SW480 (cell line): ENCODE results near the gene IGFBP4.

ENCODE experiments used
- DNase-seq: peaks from one replicate; pipeline ENCODE4 v3.0.0-alpha.2; 2016; ENCODE audit warnings: low spot score

IGFBP4 gene

DNA sequence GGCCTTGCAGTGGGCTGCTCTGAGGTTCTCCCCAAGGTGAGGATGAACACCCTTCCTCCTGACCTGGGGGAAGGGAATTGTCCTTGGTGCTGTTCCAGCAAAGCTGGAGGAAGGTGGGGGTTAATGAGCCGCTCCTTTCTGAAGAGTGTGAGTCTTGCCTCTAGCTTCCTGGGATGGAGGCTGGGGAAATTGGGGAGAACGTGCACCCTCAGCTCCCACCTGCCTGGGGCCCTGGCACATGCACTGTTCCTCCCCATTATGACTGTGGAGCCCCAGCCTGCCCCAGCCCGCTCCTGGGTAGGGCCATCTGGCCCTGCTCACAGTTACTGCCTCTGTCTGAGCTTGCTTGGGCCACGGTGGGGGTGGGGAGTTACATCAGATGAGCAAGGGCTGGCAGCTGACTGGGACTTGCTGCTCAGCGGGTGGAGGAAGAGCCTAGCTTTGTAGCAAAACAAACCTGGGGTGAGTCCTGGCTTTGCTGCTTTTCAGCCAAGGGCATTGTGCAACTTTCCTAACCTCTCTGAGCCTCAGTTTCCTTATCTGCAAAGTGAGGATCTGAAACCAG, 47.1 kb downstream of the IGFBP4 start:
- no peak for DNase-seq

DNA sequence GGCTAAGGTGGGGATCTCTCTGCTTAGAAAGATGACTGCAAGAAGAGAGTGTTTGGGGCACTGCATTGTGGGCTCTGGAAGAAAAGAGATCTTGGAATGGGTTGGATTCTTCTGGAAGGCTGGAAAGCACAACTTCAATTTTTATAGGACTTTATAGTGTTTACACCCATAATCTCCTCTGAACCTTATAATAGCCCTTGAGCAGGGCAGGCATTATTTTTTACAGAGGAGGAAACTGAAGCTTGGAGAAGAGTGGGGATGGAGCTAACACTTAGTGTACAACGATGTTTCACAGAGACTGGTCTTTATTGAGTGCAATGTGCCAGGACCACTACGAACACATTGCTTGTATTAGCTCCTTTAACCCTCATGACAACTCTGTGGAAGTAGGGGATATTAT, 47.7 kb downstream of the IGFBP4 start:
- DNase-seq, result no peak

DNA sequence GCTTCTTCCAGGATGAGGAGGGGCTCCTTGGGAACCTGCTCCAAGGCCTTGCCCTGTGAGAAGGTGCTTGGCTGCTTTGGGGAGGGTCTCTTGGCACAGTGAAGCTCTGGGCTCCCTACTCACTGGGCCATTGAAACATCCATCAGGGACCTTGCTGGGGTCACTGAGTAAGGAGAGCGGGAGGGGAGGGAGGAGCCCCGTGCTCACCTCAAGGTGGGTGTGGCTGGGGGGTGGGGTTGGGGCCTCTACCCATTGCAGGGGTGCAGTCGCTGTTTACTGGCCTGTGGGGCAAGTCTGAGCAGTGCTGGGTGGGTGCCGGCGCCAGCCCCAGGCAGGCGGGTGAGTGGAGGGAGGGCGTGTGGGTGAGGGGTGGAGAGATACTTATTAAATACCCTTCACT, 48.2 kb downstream of the IGFBP4 start:
- no peak for DNase-seq

DNA sequence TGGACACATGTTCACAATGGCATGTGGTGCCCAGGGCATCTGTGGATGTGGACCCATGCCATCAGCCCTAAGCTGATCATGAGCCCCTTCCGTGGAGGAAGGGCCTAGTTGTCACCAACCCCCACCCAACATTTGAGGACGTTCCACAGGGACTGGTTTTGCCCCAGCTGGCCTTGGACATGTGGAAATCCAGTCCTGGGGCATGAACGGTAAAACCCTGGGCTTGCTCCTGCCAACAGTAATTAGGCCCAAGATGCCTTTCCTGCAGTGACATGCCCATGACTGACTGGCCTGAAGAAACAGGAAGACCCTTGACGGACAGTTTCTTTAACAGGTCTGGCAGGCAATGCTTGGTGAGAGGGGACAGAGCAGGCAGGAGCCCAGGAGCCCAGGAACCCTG, 50.4 kb downstream of the IGFBP4 start:
- no peak for DNase-seq

DNA sequence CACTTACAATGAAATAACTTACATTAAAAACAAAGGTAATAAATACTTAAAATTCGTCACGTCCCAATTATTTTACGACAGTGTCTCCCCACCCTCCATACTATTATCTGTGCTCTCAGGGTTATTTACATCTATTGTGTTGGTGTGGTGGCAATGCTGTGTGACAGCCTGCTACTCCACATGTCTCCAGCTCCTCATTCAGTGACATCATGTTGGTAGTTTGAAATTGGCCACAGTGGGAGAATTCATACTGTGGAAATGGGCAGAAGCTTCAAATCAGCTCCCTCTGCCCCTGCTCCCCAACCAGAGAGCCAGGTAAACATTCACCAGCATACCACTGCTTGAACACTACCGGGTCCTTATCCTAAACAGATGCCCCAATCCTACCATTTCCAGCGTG, 51.9 kb downstream of the IGFBP4 start:
- no peak for DNase-seq

DNA sequence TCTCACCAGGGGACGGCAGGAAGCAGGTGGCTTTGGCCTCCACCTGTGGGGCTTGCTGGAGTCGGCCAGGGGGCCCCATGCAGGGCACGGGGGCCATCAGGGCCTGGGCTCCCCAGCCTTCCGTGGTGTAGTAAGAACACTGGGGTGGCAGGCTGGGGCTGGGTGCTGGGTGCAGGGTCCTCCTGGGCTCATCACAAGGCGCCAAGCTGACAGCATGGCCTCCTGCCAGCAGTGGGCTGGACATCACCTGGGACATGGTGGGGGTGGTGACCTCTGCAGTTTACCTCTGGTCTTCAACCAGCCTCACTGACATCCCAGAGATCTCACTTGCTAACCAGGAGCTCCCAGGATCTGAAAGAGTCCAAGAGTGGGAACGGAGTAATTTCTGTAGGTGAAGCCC, 52.9 kb downstream of the IGFBP4 start:
- DNase-seq, result no peak

DNA sequence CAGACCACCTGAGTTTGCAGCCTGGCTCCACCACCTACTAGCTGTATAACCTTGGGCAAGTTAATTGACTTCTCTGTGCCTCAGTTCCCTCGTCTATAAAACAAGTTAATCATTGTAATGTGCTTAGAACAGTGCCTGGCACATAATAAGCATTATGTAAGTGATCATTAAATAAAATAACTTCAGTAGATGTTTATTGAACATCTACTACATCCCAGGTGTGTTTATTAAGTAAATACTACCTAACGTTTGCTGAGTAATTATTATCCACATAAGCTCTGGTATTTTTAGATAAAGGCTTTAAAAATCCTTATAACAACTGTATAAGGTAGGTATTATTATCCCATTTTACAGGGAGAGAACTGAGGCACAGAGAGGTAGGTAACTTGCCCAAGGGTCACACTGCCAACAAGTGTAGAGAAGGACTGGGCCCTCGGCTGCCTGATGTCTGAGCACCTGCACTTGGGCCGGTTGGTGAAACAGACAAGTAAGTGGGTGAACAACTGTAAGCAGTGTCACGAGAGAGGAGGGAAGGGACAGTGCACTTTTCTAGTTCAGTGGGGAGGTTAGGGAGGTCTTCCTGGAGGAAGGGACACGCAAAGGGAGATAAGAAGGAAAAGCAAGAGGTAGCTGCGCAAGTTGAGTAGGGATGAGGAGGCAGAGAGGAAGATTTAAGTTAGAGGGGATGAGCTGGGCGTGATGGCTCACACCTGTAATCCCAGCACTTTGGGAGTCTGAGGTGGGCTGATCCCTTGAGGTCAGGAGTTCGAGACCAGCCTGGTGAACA, 53.6 kb downstream of the IGFBP4 start:
- DNase-seq, result no peak

DNA sequence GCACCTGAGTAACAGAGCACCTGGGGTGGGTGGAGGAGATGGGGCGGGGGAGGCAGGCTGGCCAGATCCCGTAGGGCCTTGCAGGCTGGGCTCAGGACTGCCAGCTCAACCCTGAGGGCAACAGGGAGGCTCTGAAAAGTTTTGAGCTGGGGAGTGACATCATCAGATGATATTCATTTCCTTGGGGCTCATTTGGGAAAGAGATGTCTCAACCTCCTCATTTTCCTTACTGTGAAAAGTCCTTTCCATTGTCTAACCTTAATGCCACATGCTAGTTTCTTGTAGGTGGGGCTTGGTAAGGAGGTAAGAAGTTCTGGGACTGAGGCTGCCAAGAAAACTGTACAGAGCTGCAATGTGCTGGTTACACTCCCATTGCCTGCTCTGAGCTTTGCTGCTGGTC, 54.4 kb downstream of the IGFBP4 start:
- DNase-seq, result no peak

DNA sequence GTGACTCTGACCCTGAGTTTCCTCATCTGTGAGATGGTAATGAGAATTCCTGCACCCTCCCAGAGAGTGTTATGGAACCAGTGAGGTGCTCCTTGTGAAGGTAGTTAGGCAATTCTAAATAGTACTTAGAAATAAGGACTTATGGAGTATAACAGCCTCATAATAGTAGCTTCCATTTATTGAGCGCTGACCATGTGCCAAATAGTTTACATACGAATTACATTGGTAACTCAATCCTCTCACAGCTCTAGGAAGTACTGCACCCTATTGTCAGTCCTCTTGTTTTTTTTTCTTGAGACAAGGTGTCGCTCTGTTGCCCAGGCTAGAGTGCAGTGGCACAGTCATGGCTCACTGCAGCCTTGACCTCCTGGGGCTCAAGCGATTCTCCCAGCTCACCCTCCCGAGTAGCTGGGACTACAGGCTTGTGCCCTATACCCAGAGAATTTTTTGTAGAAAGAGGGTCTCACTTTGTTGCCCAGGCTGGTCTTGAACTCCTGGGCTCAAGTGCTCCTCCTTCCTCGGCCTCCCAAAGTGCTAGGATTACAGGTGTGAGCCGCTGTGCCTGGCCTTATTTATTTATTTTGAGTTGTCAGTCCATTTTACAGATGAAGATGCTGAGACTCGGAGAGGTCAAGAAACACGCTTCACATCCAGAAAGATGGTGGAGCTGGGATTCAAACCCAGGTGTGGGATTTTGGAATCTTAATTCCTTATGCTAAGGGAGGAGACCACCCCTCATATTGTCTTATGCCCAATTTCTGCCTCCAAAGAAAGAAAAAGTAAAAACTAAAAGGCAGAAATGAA, 55.2 kb downstream of the IGFBP4 start:
- DNase-seq, result no peak

DNA sequence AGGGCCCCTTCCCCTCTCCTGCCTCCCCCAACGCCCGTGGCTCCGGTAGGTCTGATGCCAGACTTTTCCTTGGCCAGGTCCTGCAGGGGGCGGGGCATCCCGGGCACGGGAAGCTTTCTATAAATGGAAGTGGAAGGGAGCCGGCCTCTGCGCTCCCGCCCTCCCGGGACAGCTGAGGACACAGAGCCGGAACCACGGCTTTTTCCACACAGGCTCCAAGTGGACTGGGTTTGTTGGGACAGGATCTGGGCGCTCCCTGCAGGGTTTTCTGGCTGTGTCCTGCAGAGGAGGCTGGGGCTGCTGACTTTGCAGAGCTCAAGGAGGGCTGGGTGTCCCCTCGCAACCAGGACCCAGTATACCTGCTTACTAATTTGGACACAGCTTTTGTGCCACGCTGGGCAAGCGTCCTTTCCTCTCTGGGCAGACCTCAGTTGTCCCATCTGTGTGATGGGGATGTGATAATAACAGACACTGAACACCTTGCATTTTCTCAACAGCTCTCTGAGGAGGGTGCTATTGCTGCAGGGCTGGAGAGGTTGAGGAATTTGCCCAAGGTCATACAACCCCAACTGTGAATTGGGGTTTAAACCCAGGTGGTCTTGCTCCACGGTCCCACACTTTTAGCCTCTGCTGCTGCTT, 56.4 kb downstream of the IGFBP4 start:
- peak; percentile 79 for DNase-seq

DNA sequence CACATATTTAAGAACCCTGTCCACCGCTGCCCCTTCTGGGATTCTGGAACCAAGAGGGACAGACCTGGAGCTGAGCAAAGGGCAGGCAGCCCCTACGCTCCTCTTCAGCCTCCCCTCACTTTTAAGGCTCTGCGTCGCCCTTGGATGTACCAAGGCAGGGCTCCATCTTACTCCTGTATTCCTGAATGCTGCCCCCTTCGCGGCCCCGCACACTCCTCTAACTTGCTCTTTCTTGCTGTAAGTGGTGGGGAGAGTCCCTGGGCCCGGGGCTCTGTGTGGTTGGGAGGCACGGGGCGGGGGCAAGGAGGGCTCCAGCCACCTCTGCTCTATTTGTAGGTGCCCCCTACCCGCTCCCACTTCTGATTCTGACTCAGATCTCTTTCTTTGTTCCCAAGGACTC, 56.9 kb downstream of the IGFBP4 start:
- DNase-seq, result no peak

DNA sequence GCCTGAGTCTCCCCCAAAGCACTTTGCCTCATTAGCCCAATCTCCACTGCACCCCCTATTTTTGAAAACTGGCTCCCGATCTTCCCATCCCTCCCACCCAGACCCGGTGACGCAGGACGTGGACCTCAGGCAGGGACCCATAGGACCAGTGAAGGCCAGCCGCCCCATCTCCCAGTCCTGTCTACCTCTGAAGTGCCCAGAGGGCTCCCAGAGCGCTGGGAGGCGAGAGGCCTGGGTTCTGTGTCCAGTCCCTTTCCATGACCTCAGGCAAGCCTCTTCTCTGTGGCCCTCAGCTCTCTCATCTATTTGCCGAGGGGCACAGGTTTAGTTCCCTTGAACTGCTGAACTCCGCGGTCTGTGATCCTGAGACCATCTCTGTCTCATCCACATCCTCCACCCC, 57.5 kb downstream of the IGFBP4 start:
- DNase-seq, result no peak

DNA sequence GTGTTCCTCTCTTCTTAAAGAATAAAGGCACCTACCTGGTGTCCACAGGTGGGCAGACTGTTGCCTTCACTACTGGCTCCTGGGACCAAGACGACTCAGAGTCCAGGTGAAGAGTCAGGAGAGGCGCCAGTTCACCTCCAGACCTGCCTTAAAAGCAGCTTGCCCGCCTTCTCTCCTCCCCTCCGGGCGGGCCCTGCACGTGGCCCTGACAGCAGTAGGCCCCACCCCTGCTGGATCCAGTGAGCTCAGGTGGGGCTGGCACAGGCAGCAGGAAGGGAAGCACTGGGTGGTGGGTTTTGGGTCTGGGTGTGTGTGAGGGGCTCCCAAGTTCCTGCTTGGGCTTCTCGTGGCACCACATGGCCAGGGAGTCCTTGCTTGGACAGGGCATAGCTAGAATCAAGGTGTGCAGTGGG, 58.3 kb downstream of the IGFBP4 start, which contains the start of gene TNS4:
Gene TNS4, minus strand, starts transcription at position 125 of the 413 bp plus-strand sequence. CDS start 5,198 bp downstream, outside the sequence.
- peak; percentile 78 for DNase-seq

DNA sequence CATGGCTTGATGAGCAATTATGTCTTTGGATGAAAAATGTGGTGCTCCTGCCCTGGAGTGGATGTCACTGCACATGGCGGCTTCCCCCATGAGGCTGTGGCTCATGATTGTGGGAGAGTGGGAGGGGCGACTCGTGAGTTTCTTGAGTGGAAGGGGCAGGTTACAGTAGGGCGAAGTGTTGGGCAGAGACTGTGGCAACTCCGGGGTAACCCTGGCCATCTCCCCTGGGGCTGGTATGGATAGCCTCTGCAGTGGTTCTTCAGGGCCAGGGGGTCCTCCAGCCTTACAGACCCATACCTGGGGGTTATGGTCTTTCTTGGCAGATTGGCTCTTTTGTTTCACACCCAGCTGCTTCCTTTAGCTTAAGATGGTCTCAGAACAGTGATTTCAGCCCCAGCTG, 59.5 kb downstream of the IGFBP4 start:
- no peak for DNase-seq

DNA sequence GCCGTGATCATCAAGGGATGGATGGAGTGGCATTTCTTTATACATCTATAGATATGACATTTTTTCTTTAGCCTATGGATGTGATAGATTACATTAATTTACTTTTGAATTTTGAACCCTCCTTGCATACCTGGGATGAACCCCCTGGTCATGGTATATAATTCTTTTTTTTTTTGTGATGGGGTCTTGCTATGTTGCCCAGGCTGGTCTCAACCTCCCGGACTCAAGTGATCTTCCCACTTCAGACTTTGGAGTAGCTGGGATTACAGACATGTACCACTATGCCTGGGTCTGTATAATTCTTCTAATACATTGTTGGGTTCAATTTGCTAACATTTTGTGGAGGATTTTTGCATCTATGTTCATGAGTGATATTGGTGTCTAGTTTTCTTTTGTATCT, 59.9 kb downstream of the IGFBP4 start:
- no peak for DNase-seq

DNA sequence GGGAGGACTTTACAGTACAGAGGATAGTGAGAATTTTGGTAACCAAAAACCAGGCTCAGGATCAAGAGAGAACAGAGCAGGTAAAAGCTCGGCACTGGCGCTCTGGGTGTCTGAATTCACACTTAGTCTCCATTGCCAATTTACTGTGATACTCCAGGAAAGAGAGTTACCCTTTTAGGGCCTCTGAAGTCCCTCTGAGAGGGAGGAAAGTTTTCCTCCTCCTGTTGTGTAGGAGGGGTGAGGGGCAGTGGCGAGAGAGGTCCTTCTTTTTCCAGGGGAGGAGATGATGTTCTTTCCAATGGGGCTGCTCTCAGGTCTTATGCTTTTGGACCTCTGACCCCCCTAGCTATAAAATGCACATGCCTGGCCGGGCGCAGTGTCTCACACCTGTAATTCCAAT, 63.5 kb downstream of the IGFBP4 start:
- DNase-seq, result no peak
